Mesenchymal stem cell (in vitro differentiated cells and primary cell): ENCODE data around the gene KTI12. TPM values are rescaled to one million over a fixed set of nuclear protein-coding genes. Genes with fewer than 3 reads are reported as not detected.
"Not testable (repeated sequence)": the region's sequence is repeated elsewhere in the genome, so short reads cannot be mapped to it uniquely, and the experiment has no call there.

Source experiments
- DNase-seq: peaks from one replicate; pipeline ENCODE4 v3.0.0-alpha.2; 2013
- H2AFZ ChIP-seq: one replicate; pipeline ENCODE4 v1.6.1; 2013; ENCODE audit warnings: low read depth, mild to moderate bottlenecking, control low read depth, inconsistent platforms, low read length, moderate library complexity
- H2AK5ac ChIP-seq: 2 replicates; pipeline ENCODE4 v1.6.1; 2013; ENCODE audit warnings: low read length, moderate library complexity, mild to moderate bottlenecking, inconsistent platforms; ENCODE audit not compliant: severe bottlenecking
- H2BK120ac ChIP-seq: one replicate; pipeline ENCODE4 v1.6.1; 2013; ENCODE audit warnings: low read depth, mild to moderate bottlenecking, inconsistent platforms, low read length, moderate library complexity
- H2BK12ac ChIP-seq, 2 experiments: one replicate each; pipeline ENCODE4 v1.6.1; 2013; ENCODE audit warnings: inconsistent platforms in 2 of 2, low read length in 2 of 2, mild to moderate bottlenecking in 2 of 2, moderate library complexity in 2 of 2, control low read depth in 1 of 2
- H2BK15ac ChIP-seq: one replicate; pipeline ENCODE4 v1.6.1; 2013; ENCODE audit warnings: mild to moderate bottlenecking, low read depth, inconsistent platforms; ENCODE audit not compliant: poor library complexity, severe bottlenecking
- H2BK5ac ChIP-seq: 2 replicates; pipeline ENCODE4 v1.6.1; 2013; ENCODE audit warnings: low read depth, mild to moderate bottlenecking, low read length, control low read depth, inconsistent platforms; ENCODE audit not compliant: poor library complexity, severe bottlenecking
- H3K14ac ChIP-seq, 2 experiments: one replicate each; pipeline ENCODE4 v1.6.1; 2013; ENCODE audit warnings: inconsistent platforms in 2 of 2, low read length in 2 of 2, control low read depth in 1 of 2, mild to moderate bottlenecking in 1 of 2, moderate library complexity in 1 of 2
- H3K18ac ChIP-seq, 2 experiments: one replicate each; pipeline ENCODE4 v1.6.1; 2013; ENCODE audit warnings: inconsistent platforms in 2 of 2, low read length in 2 of 2, control low read depth in 1 of 2, low read depth in 1 of 2, mild to moderate bottlenecking in 1 of 2
- H3K23ac ChIP-seq, 2 experiments: one replicate each; pipeline ENCODE4 v1.6.1; 2013; ENCODE audit warnings: inconsistent platforms in 2 of 2, low read length in 2 of 2, mild to moderate bottlenecking in 2 of 2, moderate library complexity in 2 of 2, control low read depth in 1 of 2
- H3K27ac ChIP-seq: 2 replicates; pipeline ENCODE4 v1.5.1; 2013; ENCODE audit warnings: mild to moderate bottlenecking, moderate library complexity, low read length, control low read depth, inconsistent platforms; ENCODE audit not compliant: poor library complexity, severe bottlenecking
- H3K27me3 ChIP-seq, 2 experiments: 2 replicates each; pipeline versions ENCODE4 v1.6.1 to v1.7.0; 2013; ENCODE audit warnings: low read length in 2 of 2, mild to moderate bottlenecking in 2 of 2, moderate library complexity in 2 of 2, control low read depth in 1 of 2, inconsistent platforms in 1 of 2; ENCODE audit not compliant: control insufficient read depth in 1 of 2, insufficient read depth in 1 of 2
- H3K36me3 ChIP-seq, 2 experiments: 2 replicates each; pipeline versions ENCODE4 v1.6.1 to v1.7.0; 2013; ENCODE audit warnings: low read length in 2 of 2, control low read depth in 1 of 2, inconsistent platforms in 1 of 2, low read depth in 1 of 2, mild to moderate bottlenecking in 1 of 2; ENCODE audit not compliant: insufficient read depth in 2 of 2, control insufficient read depth in 1 of 2
- H3K4ac ChIP-seq, 2 experiments: one replicate each; pipeline ENCODE4 v1.6.1; 2013; ENCODE audit warnings: inconsistent platforms in 2 of 2, low read length in 2 of 2, mild to moderate bottlenecking in 2 of 2, moderate library complexity in 2 of 2, control low read depth in 1 of 2, low read depth in 1 of 2
- H3K4me1 ChIP-seq: 2 replicates; pipeline ENCODE4 v1.6.1; 2013; ENCODE audit warnings: low read depth, low read length, control low read depth; ENCODE audit not compliant: control insufficient read depth, insufficient read depth
- H3K4me2 ChIP-seq: 2 replicates; pipeline ENCODE4 v1.6.1; 2013; ENCODE audit warnings: low read length, mild to moderate bottlenecking, inconsistent platforms; ENCODE audit not compliant: poor library complexity, severe bottlenecking
- H3K4me3 ChIP-seq, 2 experiments: 2 replicates each; pipeline versions ENCODE4 v1.5.1 to v1.7.0; 2013; ENCODE audit warnings: low read length in 2 of 2, mild to moderate bottlenecking in 2 of 2, control low read depth in 1 of 2, low read depth in 1 of 2; ENCODE audit not compliant: insufficient read depth in 1 of 2
- H3K79me1 ChIP-seq: replicated peaks from 2 replicates; pipeline ENCODE4 v1.6.1; 2013; ENCODE audit warnings: mild to moderate bottlenecking, control low read depth, low read length, inconsistent platforms; ENCODE audit not compliant: poor library complexity, severe bottlenecking
- H3K9ac ChIP-seq: 2 replicates; pipeline ENCODE4 v1.7.0; 2013; ENCODE audit warnings: mild to moderate bottlenecking, low read length, moderate library complexity
- H3K9me3 ChIP-seq: 2 replicates; pipeline ENCODE4 v1.7.0; 2013; ENCODE audit warnings: mild to moderate bottlenecking, low read length; ENCODE audit not compliant: control insufficient read depth
- H4K8ac ChIP-seq: one replicate; pipeline ENCODE4 v1.6.1; 2013; ENCODE audit warnings: inconsistent platforms, mild to moderate bottlenecking, low read length, moderate library complexity
- H4K91ac ChIP-seq: one replicate; pipeline ENCODE4 v1.6.1; 2013; ENCODE audit warnings: mild to moderate bottlenecking, low read length, inconsistent platforms
- WGBS: methylation state at CpG from one replicate; pipeline ENCODE4 v1.1.7; 2013; ENCODE audit warnings: mixed read lengths; 5-methylcytosine and 5-hydroxymethylcytosine counted together
- polyA plus RNA-seq, 2 experiments: library from polyadenylated mRNA; stranded (reverse); fragments of 200-250 nt; gene quantifications; one replicate each; pipeline ENCODE4 v1.2.3, GENCODE V29; 2013

The KTI12 gene
- 9.0 TPM for polyA plus RNA-seq (2013, experiment 1 of 2)
- 8.4 TPM for polyA plus RNA-seq (2013, experiment 2 of 2)

GRCh38 chr1:52033190-52034049 is at the start of gene KTI12:
KTI12 (minus strand) TSS chr1:52033810; CDS start chr1:52033761, 49 bp downstream.
- Histone ChIP-seq H3K9ac (peak within 1 kb of the TSS; percentile 97), H3K4me3 (peak within 1 kb of the TSS; percentile 91 to 97), H3K27me3 (no peaks in the 10 kb centered on the region)

GRCh38 chr1:52080014-52080415 is 46.4 kb upstream of the KTI12 start:
- DNase-seq, result no peak
- H3K4me1 ChIP-seq, result no peaks in the 10 kb centered on the region
- no peak overlapping the region for H2BK12ac ChIP-seq
- no peaks in the 10 kb centered on the region for H3K27me3 ChIP-seq
- H2BK120ac ChIP-seq, result no peak overlapping the region
- H3K36me3 ChIP-seq, result peaks cover 21 to 36% of the 10 kb centered on the region in 2 experiments
- H3K18ac ChIP-seq, result no peak overlapping the region
- peaks cover 12% of the 10 kb centered on the region for H3K79me1 ChIP-seq
- WGBS, result 71% methylated on average over 3 of the region's 3 CpGs
- no peak overlapping the region for H3K4me2 ChIP-seq
- H3K23ac ChIP-seq, result no peak overlapping the region
- H3K14ac ChIP-seq, result no peak overlapping the region
- no peak overlapping the region for H4K91ac ChIP-seq
- no peak overlapping the region for H2AFZ ChIP-seq
- H3K9me3 ChIP-seq, result no peaks in the 10 kb centered on the region
- H3K4ac ChIP-seq, result no peak overlapping the region
- no peak overlapping the region for H4K8ac ChIP-seq
- no peak overlapping the region for H2BK5ac ChIP-seq
- no peak overlapping the region for H2BK15ac ChIP-seq
- no peak overlapping the region for H3K4me3 ChIP-seq
- no peak overlapping the region for H3K27ac ChIP-seq
- no peak overlapping the region for H3K9ac ChIP-seq
- no peak overlapping the region for H2AK5ac ChIP-seq

More at GRCh38 chr1:52033190-52034049, at the start of gene KTI12:
- Histone ChIP-seq H4K8ac (peak within 1 kb of the TSS; percentile 95), H2AK5ac (no peak within 1 kb of the TSS), H3K4ac (peak within 1 kb of the TSS; percentile 19 to 93), H3K27ac (peak within 1 kb of the TSS; percentile 75), H3K18ac (peak within 1 kb of the TSS; percentile 91 to 97), H4K91ac (peak within 1 kb of the TSS; percentile 65), H3K79me1 (peaks cover 9% of the 10 kb centered on the region), H2BK12ac (peak within 1 kb of the TSS in 1 of 2 experiments; percentile 61), H2BK5ac (peak within 1 kb of the TSS; percentile 66), H3K4me2 (peak within 1 kb of the TSS; percentile 91), H3K23ac (peak within 1 kb of the TSS in 1 of 2 experiments; percentile 84), H2AFZ (peak within 1 kb of the TSS; percentile 98), H3K14ac (peak within 1 kb of the TSS in 1 of 2 experiments; percentile 97), H2BK15ac (no peak within 1 kb of the TSS), H2BK120ac (no peak within 1 kb of the TSS), H3K9me3 (no peaks in the 10 kb centered on the region), H3K4me1 (peaks cover 6% of the 10 kb centered on the region), H3K36me3 (peaks cover 3 to 40% of the 10 kb centered on the region in 2 experiments)
- DNase-seq, result peak; percentile 94
- whole genome bisulfite sequencing, result under 1% methylated on average over 75 of the region's 78 CpGs

- H2BK12ac ChIP-seq, H3K14ac ChIP-seq, H3K79me1 ChIP-seq, DNase-seq, H3K4me3 ChIP-seq, H2BK120ac ChIP-seq, H4K8ac ChIP-seq, H4K91ac ChIP-seq, H3K27ac ChIP-seq, H3K27me3 ChIP-seq, H3K9me3 ChIP-seq, H2AFZ ChIP-seq, H2BK15ac ChIP-seq, H3K18ac ChIP-seq, H3K4ac ChIP-seq, H3K4me2 ChIP-seq, H3K4me1 ChIP-seq, H2AK5ac ChIP-seq, H3K23ac ChIP-seq, H3K9ac ChIP-seq, H2BK5ac ChIP-seq: not testable (repeated sequence)
- WGBS, result 100% methylated on average over 5 of the region's 6 CpGs
- H3K36me3 ChIP-seq, result peaks cover 24 to 38% of the 10 kb centered on the region in 2 experiments
Measured at GRCh38 chr1:52077277-52077676, 43.7 kb upstream of the KTI12 start.

- H3K9me3 ChIP-seq, result no peaks in the 10 kb centered on the region
- no peak overlapping the region for H3K14ac ChIP-seq
- no peak overlapping the region for H2AK5ac ChIP-seq
- no peak overlapping the region for H3K27ac ChIP-seq
- H3K23ac ChIP-seq, result no peak overlapping the region
- DNase-seq, result no peak
- H3K36me3 ChIP-seq, result peaks cover 20 to 49% of the 10 kb centered on the region in 2 experiments
- H4K91ac ChIP-seq, result no peak overlapping the region
- H3K9ac ChIP-seq, result no peak overlapping the region
- H4K8ac ChIP-seq, result no peak overlapping the region
- H2BK120ac ChIP-seq, result no peak overlapping the region
- no peak overlapping the region for H3K4me3 ChIP-seq
- no peak overlapping the region for H3K4ac ChIP-seq
- peaks cover 9% of the 10 kb centered on the region for H3K79me1 ChIP-seq
- H2BK15ac ChIP-seq, result no peak overlapping the region
- no peaks in the 10 kb centered on the region for H3K4me1 ChIP-seq
- H3K18ac ChIP-seq, result no peak overlapping the region
- H3K4me2 ChIP-seq, result no peak overlapping the region
- H2BK12ac ChIP-seq, result no peak overlapping the region
- H2AFZ ChIP-seq, result no peak overlapping the region
- H3K27me3 ChIP-seq, result no peaks in the 10 kb centered on the region
- over 99% methylated on average over 4 of the region's 6 CpGs for WGBS
- H2BK5ac ChIP-seq, result no peak overlapping the region
Measured at GRCh38 chr1:52072291-52072690, 38.7 kb upstream of the KTI12 start.
